Stimulated activated CD4-positive, alpha-beta T cell treated with anti-CD3 and anti-CD28 coated beads, Interleukin-4, amount 100 ng/mL, for 4 hours (primary cell): Measurements from ENCODE around the gene OLFM2.
A peak's percentile ranks its signal among the peaks of the same experiment; 100 is the strongest.

Source experiments
- DNase-seq, 2 experiments: peaks; one replicate each; pipeline ENCODE4 v3.0.0-alpha.2; 2020

The OLFM2 gene

DNA sequence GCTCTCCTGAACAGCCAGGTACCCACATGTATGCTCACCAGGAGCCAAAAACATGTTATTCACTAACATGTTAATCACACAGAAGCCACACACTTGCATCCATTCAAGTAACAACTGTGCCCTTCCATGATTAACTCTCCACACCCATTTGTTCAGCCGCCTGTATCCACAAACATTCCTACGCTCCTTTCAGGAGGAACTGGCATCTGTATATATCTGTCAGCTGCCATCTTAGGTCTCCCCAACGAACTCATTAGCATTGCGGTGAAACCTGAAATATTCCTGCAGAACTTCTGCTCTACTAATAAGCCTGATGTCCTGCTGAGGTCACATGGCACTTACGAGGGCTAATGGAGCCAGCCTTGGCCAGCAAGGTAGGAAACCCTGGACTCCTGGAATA is 33.0 kb downstream of the OLFM2 start:
- DNase-seq, result no peak

DNA sequence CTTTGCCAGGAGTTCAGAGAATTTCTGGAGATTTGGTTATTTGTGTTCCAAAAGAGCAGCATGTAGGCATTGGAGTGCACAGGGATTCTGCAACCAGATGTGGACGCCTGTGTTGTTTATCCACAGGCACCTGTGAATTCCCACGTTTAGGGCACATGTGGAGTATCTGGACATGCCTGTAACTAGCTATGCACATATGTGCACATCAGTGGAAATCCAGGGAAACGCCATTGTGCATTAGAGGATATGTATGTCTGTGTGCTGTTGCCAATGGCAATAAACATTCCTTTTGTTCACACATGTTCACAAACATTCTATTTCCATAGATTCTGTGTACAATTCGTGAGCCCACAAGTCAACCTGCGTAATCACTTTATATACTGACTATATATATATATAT is 34.7 kb downstream of the OLFM2 start:
- DNase-seq, result no peak

- DNase-seq, result no peak
Observed at GRCh38 chr19:9901020-9901419, 35.3 kb downstream of the OLFM2 start.

DNA sequence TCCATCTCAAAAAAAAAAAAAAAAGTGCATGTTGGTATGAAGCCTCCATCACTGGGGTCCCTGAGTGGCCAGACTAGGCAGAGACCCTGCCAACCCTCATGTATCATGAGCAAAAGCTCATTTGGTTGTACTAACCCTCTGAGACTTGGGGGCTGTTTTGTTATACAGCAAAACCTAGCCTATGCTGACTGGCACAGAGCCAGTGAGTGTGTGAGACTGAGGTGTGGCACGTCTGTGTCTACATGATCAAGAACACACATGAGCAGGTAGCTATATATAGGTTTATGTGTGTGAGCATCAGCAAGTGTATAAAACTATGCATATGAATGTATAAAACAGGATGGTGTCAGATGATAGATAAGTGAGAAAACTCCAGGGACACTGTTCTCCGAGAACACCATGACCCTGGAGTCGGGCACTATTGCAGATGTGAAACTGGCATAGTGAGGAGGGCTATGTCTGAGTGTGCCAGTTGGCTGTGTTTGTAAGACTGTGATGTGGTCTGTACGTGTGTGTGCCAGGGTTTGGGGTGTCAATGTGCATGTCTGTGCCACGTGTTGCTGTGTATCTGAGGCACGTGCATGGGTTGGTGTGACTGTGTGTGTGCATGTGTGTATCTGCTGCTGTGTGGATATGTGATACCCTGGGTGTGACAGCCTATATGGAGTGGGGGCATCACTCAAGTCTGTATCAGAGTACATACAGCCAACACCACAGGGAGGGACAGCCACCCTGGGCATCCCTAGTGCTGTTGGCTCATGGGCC is 44.5 kb downstream of the OLFM2 start:
- no peak for DNase-seq

DNA sequence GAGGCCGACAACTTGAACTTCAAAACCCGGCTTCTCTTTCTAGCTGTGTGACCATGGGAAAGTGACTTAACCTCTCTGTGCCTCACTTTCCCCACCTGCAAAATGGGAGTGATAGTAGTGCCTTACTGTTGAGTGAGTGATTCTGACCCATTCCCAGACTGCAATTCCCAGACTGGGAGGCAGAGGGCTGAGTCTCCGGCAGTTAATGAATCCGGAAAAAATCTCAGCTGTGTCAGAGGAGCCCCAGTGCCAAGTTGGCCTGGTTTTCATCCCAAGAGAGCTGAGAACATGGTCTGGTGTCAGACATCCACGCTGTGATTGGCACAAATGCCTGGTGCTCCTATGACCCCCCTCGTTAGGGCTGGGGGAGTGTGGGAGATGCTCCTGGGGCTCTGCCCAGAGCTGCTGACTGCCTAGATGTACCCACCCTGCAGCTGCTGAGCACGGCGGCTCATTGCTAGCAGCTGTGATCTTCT is 51.2 kb downstream of the OLFM2 start:
- DNase-seq, result no peak

DNA sequence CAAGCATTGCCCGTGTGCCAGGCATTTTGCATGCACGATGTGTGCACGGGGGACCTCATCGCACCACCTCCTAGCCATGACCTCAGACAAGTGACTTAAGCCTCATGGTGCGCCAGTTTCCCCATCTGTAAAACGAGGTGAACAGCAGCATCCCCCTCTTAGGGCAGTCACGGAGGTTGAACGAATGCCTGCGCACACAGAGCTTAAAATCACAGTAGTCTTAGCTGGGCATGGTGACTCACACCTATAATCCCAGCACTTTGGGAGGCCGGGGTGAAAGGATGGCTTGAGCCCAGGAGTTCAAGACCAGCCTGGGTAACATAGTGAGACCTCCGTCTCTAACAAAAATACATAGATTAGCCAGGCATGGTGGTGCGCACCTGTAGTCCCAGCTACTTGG is 52.6 kb downstream of the OLFM2 start:
- DNase-seq, result no peak

- DNase-seq, result no peak
Observed at GRCh38 chr19:9883231-9883758, 53.0 kb downstream of the OLFM2 start.

DNA sequence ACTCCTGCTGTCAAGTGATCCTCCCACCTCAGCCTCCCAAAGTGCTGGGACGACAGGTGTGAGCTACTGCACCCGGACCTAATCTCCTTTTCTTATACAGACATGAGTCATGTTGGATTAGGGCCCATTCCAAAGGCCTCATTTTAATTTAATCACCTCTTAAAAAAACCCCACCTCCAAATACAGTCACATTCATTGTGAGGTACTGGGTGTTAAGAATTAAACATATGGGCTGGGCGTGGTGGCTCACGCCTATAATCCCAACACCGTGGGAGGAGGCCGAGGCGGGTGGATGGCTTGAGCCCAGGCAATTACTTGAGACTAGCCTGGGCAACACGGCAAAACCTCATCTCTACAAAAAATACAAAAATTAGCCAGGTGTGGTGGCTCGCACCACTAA is 54.6 kb downstream of the OLFM2 start:
- no peak for DNase-seq

DNA sequence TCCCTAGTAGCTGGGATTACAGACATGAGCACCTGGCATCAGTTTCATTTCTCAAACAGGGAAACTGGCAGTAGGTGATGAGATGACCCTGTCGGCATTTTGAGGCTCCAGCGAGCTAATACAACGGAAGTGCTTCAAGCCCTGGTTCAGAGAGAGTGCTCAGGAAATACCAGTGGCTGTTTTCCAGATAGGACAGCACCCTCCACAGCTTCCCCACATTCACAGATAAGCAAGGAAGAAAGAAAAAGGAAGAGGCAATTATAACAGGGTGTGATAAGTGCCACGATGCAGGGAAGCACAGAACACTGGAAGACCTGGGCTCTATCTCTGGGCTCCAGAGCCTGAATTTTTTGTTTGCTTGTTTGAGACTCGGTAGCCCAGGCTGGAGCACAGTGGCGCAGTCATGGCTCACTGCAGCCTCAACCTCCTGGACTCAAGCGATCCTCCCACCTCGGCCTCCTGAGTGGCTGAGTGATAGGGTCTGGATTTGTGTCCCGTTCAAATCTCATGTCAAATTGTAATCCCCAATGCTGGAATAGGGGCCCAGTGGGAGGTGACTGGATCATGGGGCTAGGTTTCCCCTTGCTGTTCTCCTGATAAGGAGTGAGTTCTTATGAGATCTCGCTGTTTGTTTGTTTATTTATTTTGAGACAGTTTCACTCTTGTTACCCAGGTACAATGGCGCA is 57.7 kb downstream of the OLFM2 start:
- DNase-seq, result no peak

DNA sequence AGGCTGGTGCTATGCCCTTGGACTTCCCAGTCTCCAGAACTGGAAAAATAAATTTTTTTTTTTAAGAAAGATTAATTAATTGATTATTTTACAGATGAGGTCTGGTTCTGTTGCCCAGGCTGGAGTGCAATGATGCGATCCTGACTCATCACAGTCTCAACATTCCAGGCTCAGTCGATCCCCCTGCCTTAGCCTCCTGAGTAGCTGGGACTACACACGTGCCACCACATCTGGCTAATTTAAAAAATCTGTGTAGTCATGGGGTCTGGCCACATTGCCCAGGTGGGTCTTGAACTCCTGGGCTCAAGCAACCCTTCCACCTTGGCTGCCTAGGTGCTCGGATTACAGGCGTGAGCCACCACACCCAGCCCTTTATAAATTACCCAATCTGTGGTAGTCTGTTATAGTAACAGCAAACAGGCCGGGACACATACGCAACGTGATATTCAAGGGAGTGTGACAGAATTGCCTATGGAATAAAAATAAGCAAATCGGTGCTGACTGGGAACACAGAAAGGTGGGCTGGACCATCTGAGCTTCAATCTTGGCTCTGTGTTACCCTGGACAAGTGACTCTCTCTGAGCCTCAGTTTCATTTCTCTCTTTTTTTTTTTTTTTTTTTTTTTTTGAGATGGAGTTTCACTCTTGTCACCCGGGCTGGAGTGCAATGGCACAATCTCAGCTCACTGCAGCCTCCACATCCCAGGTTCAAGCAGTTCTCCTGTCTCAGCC is 58.4 kb downstream of the OLFM2 start:
- DNase-seq, result no peak

DNA sequence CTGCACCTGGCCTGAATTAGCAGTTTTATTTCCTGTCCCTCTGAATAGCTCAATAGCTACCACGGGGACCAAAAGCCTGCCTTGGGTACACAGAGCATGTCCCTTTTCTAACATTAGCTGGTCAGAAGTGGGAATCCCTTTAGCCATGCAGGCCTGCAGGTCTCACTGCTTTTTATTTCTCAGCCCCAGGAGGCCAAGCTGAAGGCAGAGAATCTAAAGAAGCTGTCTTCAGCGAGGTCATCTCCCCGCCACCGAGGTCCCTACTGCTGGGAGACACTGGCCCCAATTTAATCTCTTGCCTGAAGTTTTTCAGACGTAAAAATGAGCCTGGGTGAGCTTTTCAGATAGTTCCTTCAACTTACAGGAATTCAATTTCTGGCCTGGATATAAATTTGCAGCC is 60.5 kb downstream of the OLFM2 start:
- no peak for DNase-seq

- DNase-seq, result no peak
Observed at GRCh38 chr19:9875031-9875627, 61.2 kb downstream of the OLFM2 start.

- no peak for DNase-seq
Observed at GRCh38 chr19:9872618-9873242, 63.6 kb downstream of the OLFM2 start.

DNA sequence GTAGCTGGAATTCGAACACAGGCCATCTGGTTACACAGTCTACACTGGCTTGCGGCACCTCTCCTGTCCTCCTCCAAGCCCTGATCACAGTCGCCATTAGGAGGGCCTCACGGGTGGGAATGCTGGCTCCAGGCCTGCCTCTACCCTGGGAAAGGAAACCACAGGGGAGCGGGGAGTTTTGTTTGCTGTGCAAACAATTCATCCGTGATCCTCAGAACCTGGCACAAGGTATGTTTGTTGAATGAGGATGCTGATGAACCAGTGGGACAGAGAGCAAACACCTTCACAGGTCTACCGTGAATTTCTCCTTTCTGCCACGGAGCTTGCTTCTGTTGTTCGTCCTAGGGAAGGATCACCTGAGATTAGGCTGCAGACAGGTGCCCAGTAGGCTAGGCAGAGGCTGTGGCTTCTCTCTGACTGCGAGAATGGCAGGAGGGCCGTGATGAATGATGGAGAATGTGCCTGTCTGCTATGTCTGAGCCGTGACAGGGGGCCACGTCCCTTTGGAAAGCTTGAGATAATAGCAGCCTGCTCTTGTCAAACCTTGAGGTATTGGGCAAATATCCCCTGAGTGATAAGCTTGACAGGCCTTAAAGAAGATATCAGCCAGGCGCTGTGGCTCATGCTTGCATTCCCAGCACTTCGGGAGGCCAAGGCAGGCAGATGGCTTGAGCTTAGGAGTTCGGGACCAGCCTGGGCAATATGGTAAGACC is 64.5 kb downstream of the OLFM2 start:
- no peak for DNase-seq

DNA sequence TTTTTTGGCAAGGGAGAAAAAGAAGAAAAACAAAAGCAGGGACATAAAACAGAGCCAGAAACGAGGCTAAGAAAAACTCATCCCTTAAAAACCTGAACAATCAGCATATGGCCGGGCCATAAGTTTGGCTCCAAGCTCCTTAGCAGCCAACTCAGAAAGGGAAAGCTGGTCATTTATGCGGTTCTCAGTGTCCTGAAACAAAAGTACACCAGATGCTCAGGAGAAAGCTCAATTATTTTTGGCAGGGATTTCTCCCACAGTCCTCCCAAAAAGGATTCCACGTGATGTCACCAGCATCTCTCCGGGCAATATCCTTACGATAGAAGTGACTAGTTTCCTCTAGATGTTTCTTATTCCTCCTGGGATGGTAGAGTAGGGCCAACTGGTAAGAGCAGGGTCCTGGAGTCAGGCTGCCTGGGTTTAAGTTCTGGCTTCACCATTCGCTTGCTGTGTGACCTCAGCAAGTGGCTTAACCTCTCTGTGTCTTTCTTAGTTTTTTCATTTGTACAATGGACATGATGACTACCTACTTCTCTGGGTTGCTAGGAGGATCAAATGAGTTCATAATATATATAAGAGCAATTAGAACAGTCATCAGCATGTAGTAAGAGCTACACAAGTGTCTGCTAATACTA is 67.2 kb downstream of the OLFM2 start:
- no peak for DNase-seq

- DNase-seq, result peak in 1 of 2 experiments; percentile 19
Observed at GRCh38 chr19:9865732-9866501, 70.4 kb downstream of the OLFM2 start.

- peak in 1 of 2 experiments; percentile 32 for DNase-seq
Observed at GRCh38 chr19:9863759-9864158, 72.6 kb downstream of the OLFM2 start.

GRCh38 chr19:9862938-9863337 is 73.4 kb downstream of the OLFM2 start:
- no peak for DNase-seq

GRCh38 chr19:9861503-9861902 is 74.8 kb downstream of the OLFM2 start:
- DNase-seq, result no peak

GRCh38 chr19:9860407-9860806 is 75.9 kb downstream of the OLFM2 start:
- DNase-seq, result no peak

GRCh38 chr19:9858766-9859165 is 77.5 kb downstream of the OLFM2 start:
- DNase-seq, result no peak
